DMS153 (cell line): ENCODE measurements around the gene PPFIA3.

Experiments
- DNase-seq: peaks from one replicate; lab custom pipeline; 2025; lab: John Stamatoyannopoulos, UW

The PPFIA3 gene

DNA sequence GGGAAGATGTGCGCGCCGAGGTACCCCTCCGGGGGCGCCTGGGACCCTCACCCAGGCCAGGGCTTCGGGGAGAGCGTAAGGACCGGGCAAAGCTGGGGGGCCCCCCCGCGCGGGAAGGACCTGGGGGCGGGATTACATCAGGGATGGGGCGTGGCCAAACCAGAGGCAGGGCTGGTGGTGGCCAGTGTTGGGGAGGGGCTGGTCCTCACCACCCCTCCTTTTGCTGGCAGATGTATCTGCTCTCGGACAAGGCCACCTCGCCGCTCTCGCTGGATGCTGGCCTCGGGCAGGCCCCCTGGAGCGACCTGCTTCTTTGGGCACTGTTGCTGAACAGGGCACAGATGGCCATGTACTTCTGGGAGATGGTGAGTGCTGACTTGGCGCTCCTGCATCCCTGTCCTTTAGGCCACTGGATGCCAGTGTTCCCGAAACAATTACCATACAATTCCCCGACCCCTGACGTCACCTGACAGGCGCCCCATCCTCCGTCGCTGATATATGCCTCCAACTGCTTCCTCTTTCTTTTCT is 63.6 kb downstream of the PPFIA3 start:
- DNase-seq = no peak

DNA sequence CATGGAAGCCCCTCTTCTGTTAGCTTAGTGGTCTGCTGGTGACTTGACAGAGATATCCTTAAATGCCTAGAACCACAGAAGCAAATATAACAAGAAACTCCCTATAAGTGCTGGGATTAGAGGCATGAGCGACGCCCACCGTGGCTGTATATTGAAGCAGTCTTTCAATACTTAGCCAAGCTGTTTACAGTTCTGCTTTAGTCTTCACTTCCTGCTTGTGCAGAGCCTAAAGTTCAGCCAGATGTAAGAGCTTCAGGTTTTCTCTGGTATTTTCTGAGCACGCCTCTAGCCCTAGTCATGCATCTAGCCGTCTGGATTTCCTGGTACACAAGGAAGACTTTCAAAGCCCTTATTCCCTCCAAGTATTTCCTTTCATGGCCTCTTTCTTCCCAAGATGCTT is 66.8 kb downstream of the PPFIA3 start:
- no peak for DNase-seq

DNA sequence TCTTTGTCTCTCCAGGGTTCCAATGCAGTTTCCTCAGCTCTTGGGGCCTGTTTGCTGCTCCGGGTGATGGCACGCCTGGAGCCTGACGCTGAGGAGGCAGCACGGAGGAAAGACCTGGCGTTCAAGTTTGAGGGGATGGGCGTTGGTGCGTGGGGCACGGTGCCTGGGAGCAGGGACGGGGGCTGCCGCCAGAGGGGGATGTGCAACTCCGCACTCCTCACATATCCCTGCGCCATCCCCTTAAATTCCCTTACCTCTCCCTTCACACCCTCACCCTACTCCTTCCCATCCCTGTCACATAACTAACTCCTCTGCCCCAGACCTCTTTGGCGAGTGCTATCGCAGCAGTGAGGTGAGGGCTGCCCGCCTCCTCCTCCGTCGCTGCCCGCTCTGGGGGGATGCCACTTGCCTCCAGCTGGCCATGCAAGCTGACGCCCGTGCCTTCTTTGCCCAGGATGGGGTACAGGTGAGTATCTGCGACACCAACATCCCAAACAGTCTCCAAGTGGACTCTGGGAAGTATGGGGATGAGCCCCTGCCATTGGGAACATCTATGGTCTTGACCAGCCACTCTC is 69.4 kb downstream of the PPFIA3 start:
- DNase-seq = no peak

DNA sequence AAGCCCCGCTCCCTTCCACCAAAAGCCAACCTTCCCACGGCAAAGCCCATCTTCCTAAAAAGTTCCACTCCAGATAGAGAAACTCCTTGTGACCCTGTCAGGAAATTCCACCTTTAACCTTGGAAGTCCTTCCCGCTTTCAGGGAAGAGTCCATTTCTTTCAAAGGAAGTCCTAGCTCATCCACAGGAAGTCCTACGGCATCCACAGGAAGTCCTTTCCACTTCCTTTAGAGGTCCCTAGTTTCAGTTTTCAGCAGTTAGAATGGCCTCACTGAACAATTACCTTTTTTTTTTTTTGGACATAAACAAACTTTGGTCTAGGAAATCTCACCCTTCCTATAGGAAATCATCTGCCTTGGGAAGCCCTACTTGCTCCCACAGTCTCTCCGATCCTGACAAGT is 69.9 kb downstream of the PPFIA3 start:
- DNase-seq = no peak

DNA sequence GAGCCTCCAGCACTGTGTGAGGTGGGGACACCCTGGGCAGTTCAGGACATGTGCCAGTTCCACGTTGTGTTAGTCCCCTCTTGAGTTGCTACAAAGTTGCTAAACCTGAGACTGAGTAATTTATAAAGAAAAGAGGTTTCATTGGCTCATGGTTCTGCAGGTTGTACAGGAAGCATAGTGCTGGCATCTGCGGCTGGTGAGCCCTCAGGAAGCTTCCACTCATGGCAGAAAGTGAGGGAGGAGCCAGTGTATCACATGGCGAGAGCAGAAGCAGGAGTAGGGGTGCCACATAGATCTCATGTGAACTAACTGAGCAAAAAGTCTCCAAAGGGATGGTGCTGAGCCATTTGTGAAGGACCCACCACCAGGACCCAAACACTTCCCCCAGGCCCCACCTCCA is 71.4 kb downstream of the PPFIA3 start:
- no peak for DNase-seq

DNA sequence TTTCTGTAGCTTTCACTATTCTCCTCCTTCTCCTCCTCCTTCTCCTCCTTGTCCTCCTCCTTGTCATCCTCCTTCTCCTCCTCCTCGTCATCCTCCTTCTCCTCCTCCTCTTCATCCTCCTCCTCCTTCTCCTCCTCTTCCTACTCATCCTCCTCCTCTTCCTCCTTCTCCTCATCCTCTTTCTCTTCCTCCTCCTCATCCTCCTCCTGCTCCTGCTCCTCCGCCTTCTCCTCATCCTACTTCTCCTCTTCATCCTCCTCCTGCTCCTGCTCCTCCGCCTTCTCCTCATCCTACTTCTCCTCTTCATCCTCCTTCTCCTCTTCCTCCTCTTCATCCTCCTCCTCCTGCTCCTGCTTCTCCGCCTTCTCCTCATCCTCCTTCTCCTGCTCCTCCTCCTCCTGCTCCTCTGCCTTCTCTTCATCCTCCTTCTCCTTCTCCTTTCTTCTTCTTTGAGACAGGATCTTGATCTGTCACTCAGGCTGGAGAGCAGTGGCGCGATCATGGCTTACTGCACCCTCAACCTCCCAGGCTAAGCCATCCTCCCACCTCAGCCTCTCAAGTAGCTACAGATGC is 74.6 kb downstream of the PPFIA3 start:
- DNase-seq = no peak

DNA sequence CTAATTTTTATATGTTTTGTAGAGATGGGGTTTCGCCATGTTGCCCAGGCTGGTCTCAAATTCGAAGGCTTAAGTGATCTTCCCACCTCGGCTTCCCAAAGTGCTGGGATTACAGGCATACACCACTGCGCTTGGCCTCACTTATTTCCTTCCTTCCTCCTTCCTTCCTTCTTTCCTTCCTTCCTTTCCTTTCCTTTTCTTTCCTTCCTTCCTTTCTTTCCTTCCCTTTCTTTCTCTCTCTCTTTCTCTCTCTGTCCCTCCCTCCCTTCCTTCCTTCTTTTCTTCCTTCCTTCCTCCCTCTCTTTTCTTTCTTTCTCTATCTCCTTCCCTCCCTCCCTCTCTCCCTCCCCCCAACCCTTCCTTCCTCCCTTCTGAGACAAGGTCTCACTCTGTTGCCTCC is 75.1 kb downstream of the PPFIA3 start:
- DNase-seq = no peak

DNA sequence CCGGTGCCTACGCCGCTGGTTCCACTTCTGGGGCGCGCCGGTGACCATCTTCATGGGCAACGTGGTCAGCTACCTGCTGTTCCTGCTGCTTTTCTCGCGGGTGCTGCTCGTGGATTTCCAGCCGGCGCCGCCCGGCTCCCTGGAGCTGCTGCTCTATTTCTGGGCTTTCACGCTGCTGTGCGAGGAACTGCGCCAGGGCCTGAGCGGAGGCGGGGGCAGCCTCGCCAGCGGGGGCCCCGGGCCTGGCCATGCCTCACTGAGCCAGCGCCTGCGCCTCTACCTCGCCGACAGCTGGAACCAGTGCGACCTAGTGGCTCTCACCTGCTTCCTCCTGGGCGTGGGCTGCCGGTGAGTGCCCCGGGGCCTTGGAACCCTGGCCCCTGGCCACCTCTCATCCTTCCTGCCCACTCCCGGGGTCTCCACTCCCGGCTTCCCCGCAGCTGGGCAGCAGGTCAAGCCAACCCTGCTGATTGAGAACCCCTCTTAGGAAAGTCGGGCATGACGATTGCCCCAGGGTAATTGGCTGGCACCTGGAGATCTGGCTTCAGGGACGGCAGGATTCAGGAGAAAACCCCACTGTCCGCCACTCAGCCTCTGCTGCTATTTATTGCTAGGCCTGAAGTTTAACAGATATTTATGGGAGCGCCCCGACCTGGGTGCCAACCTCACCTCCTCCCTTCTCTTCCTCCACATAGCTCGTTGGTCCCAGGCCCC is 77.3 kb downstream of the PPFIA3 start:
- peak; percentile 34 for DNase-seq

DNA sequence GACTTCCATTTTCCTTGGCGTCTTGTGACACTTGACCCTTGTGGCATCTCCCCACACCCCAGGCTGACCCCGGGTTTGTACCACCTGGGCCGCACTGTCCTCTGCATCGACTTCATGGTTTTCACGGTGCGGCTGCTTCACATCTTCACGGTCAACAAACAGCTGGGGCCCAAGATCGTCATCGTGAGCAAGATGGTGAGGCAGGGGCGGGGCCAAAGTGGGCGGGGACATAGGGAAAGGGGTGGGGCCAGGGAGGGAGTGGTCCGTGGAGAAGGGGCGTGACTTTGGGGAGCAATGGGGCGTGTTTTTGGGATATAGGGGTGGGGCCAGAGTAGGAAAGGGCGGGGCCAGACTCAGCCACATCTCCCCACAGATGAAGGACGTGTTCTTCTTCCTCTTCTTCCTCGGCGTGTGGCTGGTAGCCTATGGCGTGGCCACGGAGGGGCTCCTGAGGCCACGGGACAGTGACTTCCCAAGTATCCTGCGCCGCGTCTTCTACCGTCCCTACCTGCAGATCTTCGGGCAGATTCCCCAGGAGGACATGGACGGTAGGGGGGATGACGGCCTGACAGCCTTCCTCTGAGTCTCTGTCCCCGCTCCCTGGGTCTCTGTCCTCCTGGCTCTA is 81.0 kb downstream of the PPFIA3 start:
- DNase-seq = no peak
